RWPE1 (cell line): ENCODE data around the gene FAM117B.

ENCODE experiments used
- CTCF ChIA-PET: fragments of 350-600 bp; sonication (Branson Sonifier 250); formaldehyde crosslinking; extraction: SDS; loops from one replicate; lab custom pipeline; 2021; lab: Yijun Ruan, JAX
- POLR2A ChIA-PET: fragments of 400-600 bp; formaldehyde crosslinking; extraction: SDS; loops from one replicate; lab custom pipeline; 2020; ENCODE audit warnings: antibody characterized with exemption; ENCODE audit not compliant: low non-redundant PET; lab: Yijun Ruan, JAX
- DNase-seq: peaks from one replicate; pipeline ENCODE4 v3.0.0; 2012; ENCODE audit warnings: low spot score
- H3K27ac ChIP-seq: fragments of 450-650 bp; 2 replicates; pipeline ENCODE4 v1.5.1; 2017
- TF ChIP-seq, protein P1 (sequence below): fragments of 450-650 bp; conservative IDR thresholded peaks from 2 replicates; pipeline ENCODE4 v1.5.1; 2017; ENCODE audit warnings: low read depth, mild to moderate bottlenecking

The FAM117B gene

DNA sequence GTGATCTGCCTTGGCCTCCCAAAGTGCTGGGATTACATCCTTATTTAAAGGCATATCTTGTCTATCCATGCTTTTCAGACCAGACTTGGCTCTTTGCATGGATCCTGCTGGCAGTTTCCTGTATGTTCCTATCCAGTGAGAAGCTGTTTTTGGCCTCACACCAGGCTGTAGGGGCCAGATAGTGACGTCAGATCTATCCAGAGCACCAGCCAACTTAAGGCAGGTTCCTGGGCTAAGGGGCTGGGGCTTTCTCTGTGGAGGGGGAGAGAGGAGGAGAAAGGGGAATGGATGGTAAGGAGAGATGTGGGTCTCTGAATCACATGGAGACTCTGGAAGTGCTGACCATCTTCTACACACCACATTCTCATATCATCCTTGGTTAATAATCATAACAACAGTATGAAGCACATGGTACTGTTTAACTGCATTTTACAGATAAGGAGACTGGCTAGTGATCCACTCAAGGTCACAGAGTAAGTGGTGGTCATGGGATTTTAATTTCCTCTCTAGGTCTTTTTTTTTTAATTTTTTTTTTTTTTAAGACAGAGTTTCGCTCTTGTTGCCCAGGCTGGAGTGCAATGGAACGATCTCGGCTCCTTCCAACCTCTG, 2.0 kb upstream of the FAM117B start:
- no peak overlapping the region for H3K27ac ChIP-seq
- ChIA-PET POLR2A (no interaction called here), CTCF (interaction anchor here (0.6 to 0.7 kb wide), 2 partner anchors 42 to 550 kb away, joined by 3 read pairs; no protein-coding TSS in a partner anchor)
- TF ChIP-seq, protein P1, sequence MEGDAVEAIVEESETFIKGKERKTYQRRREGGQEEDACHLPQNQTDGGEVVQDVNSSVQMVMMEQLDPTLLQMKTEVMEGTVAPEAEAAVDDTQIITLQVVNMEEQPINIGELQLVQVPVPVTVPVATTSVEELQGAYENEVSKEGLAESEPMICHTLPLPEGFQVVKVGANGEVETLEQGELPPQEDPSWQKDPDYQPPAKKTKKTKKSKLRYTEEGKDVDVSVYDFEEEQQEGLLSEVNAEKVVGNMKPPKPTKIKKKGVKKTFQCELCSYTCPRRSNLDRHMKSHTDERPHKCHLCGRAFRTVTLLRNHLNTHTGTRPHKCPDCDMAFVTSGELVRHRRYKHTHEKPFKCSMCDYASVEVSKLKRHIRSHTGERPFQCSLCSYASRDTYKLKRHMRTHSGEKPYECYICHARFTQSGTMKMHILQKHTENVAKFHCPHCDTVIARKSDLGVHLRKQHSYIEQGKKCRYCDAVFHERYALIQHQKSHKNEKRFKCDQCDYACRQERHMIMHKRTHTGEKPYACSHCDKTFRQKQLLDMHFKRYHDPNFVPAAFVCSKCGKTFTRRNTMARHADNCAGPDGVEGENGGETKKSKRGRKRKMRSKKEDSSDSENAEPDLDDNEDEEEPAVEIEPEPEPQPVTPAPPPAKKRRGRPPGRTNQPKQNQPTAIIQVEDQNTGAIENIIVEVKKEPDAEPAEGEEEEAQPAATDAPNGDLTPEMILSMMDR, result no peak
- DNase-seq, result no peak

DNA sequence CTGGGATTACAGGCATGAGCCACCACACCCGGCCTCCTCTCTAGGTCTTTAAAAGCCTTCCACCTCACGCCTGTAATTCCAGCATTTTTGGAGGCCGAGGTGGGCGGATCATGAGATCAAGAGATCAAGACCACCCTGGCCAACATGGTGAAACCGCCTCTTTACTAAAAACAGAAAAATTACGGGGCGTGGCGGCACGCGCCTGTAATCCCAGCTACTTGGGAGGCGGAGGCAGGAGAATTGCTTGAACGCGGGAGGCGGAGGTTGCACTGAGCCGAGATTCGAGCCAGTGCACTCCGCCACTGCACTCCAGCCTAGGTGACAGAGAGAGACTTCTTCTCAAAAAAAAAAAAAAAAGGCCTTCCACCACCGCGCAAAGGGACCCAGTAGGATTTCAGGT, 1.3 kb upstream of the FAM117B start:
- ChIA-PET CTCF (no interaction called here), POLR2A (no interaction called here)
- DNase-seq, result no peak
- no peak overlapping the region for H3K27ac ChIP-seq
- TF ChIP-seq, protein P1, result no peak

DNA sequence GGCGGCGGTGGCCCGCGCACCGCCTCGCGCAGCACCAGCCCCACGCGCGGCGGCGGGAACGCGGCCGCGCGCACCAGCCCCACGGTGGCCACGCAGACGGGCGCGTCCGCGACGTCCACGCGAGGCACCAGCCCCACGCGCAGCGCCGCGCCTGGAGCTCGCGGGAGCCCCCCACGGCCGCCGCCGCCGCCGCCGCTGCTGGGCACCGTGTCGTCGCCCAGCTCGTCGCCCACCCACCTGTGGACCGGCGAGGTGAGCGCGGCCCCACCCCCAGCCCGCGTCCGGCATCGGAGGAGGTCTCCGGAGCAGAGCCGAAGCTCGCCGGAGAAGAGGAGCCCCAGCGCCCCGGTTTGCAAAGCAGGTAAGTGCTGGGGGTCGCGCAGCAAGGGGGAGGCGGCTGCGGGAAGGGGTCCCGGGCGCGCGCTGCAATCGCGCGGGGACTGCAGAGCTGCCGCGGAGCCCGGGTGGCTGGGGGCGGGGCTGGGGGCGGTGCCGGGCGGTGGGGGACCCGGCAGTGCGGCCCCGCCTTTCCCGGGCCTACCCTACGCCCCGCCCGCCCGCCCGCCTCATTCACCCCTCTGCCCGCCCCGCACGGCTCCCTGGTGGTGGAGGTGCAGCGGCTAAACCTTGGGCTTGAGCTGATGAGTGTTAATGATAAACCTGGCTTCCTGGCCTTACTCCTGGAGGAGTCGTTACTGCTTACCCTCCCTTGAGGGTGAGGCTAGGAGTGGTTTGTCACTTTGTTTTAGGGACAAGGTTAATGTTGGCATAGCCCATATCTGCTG, 851 bp downstream of the FAM117B start:
- TF ChIP-seq, protein P1, result no peak
- ChIA-PET CTCF (no interaction called here), POLR2A (no interaction called here)
- H3K27ac ChIP-seq, result peak overlapping the region; percentile 76
- peak; percentile 89 for DNase-seq

DNA sequence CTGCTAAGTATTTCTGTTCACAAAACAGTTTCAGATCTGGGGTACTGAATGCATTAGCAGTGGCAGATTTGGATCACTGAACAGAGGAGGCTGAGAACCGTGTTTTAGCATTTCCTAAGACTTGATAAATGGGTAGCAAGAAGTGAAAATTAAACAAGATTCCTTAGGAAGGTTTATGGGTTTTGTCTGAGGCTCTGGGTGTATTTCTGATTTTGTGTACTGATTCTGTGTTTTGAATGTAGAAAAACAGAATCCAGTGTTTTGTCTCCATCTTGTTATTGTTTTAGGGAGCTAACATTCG, 1.4 kb downstream of the FAM117B start:
- CTCF ChIA-PET, result no interaction called here
- DNase-seq, result no peak

DNA sequence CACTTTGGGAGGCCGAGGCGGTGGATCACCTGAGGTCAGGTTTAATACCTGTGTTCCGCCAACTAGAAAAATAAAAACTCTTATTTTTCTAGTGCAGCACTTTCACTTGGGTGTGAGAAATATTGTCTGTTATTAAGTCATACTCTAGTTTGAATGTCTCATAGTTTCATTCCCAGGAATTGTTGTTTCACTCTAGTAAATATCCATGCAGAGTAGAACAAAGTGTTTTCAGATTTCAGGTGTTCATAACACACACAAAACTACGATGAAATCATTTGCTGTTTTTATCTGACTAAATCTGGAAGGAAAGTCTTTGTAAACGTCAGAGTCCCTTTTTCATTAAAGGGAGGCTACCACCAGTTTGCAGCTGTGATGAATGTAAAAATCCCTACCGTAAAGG, 4.0 kb downstream of the FAM117B start:
- ChIA-PET POLR2A (no interaction called here), CTCF (no interaction called here)
- DNase-seq, result no peak
- no peak overlapping the region for H3K27ac ChIP-seq
- TF ChIP-seq, protein P1, result no peak

More for the DNA sequence above, 1.4 kb downstream of the FAM117B start:
- TF ChIP-seq, protein P1, result no peak
- POLR2A ChIA-PET, result interaction anchor here (0.6 kb wide), 1 partner anchor 187 kb away, joined by 4 read pairs; no protein-coding TSS in a partner anchor
- peak overlapping the region; percentile 76 for H3K27ac ChIP-seq

DNA sequence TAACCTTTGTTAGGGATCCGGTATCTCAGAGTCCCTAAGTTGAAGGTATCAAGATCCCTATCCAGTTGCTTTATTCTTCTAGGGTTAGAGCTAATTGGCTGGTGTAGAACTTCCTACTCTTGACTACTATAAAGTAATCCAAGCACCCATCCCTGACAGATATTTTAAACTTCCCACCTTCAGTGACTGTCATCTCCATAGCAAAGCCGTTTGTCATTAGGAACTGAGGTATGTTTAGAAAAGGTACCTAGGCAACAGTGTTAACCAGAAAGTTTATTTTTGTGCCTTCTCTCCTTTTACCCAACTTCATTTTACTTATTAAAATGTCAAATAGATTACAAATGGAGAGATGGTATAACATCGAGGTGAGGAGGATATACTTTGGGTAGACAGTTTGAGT, 4.5 kb downstream of the FAM117B start:
- no peak for DNase-seq
- TF ChIP-seq, protein P1, result no peak
- POLR2A ChIA-PET, result no interaction called here
- CTCF ChIA-PET, result no interaction called here
- H3K27ac ChIP-seq, result no peak overlapping the region
